ENCODE data around the gene TNP1.

TNP1 gene

DNA sequence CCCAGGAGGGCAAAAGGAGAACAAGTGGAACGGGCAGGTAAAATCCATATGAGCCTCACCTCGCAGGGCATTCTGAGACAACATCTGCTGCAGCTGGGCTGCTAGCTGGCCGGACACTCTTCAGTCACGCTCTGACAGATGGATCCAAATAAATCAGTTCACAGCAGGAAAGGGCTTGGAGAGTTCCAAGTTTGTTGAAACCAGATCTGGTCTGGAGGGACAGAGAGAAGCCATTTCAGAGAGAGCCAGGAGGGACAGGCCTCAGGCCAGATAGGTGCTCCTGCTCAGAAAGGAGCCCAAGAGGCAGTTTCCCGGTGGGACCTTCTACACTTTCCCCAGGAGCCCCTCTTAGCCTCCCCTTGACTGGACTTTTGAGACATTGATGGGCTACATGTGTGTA, 28.2 kb upstream of the TNP1 start:
- no peak overlapping the region for H3K27ac ChIP-seq (ENCODE audit: low read length)
- no peaks in the 10 kb centered on the region for H3K36me3 ChIP-seq (ENCODE audit: control insufficient read depth in 1 of 2, insufficient read depth in 2 of 2, low read length in 2 of 2)
- H3K9me3 ChIP-seq (ENCODE audit: control insufficient read depth in 1 of 2, low read length in 2 of 2): no peaks in the 10 kb centered on the region
- H3K4me1 ChIP-seq (ENCODE audit: control insufficient read depth in 1 of 2, insufficient read depth in 2 of 2, low read length in 2 of 2): no peaks in the 10 kb centered on the region
- H3K4me3 ChIP-seq (ENCODE audit: low read depth in 1 of 2, low read length in 2 of 2): no peak overlapping the region
- no peaks in the 10 kb centered on the region for H3K27me3 ChIP-seq (ENCODE audit: low read depth, low read length)

DNA sequence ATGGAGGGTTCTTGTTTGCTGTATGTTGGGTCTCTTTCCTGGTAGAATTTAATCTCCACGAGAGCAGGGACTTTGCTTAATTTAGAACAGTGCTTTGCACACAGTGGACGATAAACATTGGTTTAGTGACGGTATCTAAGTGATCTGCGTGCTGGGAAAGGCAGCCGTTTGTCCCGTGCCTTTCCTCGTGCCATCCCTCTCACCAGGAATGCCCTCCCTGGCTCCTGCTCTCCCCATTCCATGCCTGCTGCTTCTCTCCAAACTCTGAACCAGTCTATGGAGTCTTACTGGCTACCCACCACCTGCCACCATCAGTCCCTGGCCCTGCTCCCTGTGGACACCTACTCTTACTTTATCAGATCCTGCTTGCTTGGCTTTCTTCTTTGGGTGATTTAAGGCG, 27.3 kb upstream of the TNP1 start:
- H3K4me3 ChIP-seq (ENCODE audit: low read depth in 1 of 2, low read length in 2 of 2): no peak overlapping the region
- H3K27me3 ChIP-seq (ENCODE audit: low read depth, low read length): no peaks in the 10 kb centered on the region
- no peak overlapping the region for H3K27ac ChIP-seq (ENCODE audit: low read length)
- H3K9me3 ChIP-seq (ENCODE audit: control insufficient read depth in 1 of 2, low read length in 2 of 2): no peaks in the 10 kb centered on the region
- H3K4me1 ChIP-seq (ENCODE audit: control insufficient read depth in 1 of 2, insufficient read depth in 2 of 2, low read length in 2 of 2): no peaks in the 10 kb centered on the region
- no peaks in the 10 kb centered on the region for H3K36me3 ChIP-seq (ENCODE audit: control insufficient read depth in 1 of 2, insufficient read depth in 2 of 2, low read length in 2 of 2)

DNA sequence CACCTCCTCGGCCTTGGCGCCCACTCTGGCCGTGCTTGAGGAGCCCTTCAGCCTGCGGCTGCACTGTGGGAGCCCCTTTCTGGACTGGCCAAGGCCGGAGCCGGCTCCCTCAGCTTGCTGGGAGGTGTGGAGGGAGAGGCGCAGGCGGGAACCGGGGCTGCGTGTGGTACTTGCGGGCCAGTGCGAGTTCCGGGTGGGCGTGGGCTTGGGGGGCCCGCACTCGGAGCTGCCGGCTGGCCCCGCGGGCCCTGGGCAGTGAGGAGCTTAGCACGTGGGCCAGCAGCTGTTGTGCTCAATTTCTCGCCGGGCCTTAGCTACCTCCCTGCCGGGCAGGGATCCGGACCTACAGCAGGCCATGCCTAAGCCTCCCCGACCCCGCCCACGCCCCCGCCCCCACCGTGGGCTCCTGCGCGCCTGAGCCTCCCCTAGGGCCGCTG, 25.3 kb upstream of the TNP1 start:
- Histone ChIP-seq H3K27ac (ENCODE audit: low read length) (no peak overlapping the region), H3K4me1 (ENCODE audit: control insufficient read depth in 1 of 2, insufficient read depth in 2 of 2, low read length in 2 of 2) (no peaks in the 10 kb centered on the region), H3K4me3 (ENCODE audit: low read depth in 1 of 2, low read length in 2 of 2) (no peak overlapping the region), H3K36me3 (ENCODE audit: control insufficient read depth in 1 of 2, insufficient read depth in 2 of 2, low read length in 2 of 2) (no peaks in the 10 kb centered on the region), H3K9me3 (ENCODE audit: control insufficient read depth in 1 of 2, low read length in 2 of 2) (no peaks in the 10 kb centered on the region), H3K27me3 (ENCODE audit: low read depth, low read length) (no peaks in the 10 kb centered on the region)

DNA sequence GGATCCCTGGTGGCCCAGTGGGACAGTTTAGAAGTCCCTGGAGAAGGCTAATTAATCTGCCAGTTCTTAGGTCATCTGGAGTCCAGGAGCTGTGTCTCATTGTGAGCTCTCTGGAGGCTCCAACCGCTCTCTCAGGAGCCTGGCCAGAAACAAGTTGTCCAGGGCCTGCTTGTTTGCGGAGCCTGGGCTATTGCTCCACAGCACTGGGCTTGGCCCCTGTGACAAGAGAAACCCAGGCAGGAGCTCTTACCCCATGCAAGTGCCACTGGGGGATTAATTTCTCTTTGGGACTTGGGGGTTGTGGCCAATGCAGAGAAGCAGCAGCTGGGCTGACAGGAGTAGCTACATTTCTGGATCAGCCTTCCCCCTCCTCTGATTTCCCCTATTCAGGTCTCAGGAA, 24.5 kb upstream of the TNP1 start:
- Histone ChIP-seq H3K9me3 (ENCODE audit: control insufficient read depth in 1 of 2, low read length in 2 of 2) (no peaks in the 10 kb centered on the region), H3K27me3 (ENCODE audit: low read depth, low read length) (no peaks in the 10 kb centered on the region), H3K4me3 (ENCODE audit: low read depth in 1 of 2, low read length in 2 of 2) (no peak overlapping the region), H3K27ac (ENCODE audit: low read length) (no peak overlapping the region), H3K4me1 (ENCODE audit: control insufficient read depth in 1 of 2, insufficient read depth in 2 of 2, low read length in 2 of 2) (no peaks in the 10 kb centered on the region), H3K36me3 (ENCODE audit: control insufficient read depth in 1 of 2, insufficient read depth in 2 of 2, low read length in 2 of 2) (no peaks in the 10 kb centered on the region)

DNA sequence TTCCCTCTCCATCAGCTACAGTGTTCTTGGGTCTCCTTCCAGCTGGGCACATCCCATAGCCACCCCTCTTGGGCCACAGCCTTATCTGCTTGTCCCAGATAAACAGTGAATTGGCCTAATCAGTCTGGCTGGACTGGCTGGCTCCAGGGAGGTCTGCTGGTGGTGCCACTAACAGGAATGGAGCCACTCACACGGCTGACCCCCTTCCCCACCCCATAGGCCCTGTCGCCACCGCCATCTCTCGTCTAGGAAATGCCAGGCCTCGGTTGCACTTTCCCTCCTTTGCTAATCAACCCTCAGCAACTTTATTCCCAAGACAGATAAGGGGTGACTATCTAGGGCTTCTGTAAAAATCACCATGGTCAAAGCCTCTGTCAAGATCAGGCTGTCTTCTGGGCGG, 23.0 kb upstream of the TNP1 start:
- no peaks in the 10 kb centered on the region for H3K27me3 ChIP-seq (ENCODE audit: low read depth, low read length)
- H3K4me1 ChIP-seq (ENCODE audit: control insufficient read depth in 1 of 2, insufficient read depth in 2 of 2, low read length in 2 of 2): no peaks in the 10 kb centered on the region
- no peak overlapping the region for H3K27ac ChIP-seq (ENCODE audit: low read length)
- no peaks in the 10 kb centered on the region for H3K36me3 ChIP-seq (ENCODE audit: control insufficient read depth in 1 of 2, insufficient read depth in 2 of 2, low read length in 2 of 2)
- no peak overlapping the region for H3K4me3 ChIP-seq (ENCODE audit: low read depth in 1 of 2, low read length in 2 of 2)
- no peaks in the 10 kb centered on the region for H3K9me3 ChIP-seq (ENCODE audit: control insufficient read depth in 1 of 2, low read length in 2 of 2)

DNA sequence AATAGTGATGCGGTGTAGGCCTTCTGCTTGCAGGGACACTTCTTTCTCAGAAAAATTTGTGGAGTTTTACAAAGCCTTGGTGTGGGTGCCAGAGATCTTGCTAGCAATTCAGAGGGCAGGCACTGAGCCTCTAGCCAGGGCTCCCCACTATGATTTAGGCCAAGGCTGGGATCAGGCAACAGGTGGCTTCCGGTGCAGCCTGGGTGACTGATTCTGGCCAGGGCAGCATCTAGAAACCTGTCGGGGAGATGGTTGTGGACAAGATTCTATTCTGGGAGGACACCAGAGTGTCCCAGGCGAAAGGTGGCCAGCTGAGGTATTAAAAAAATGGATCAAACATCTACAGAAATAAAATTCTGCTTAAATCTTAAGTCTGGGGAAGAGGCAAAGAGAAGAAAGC, 21.5 kb upstream of the TNP1 start:
- Histone ChIP-seq H3K4me1 (ENCODE audit: control insufficient read depth in 1 of 2, insufficient read depth in 2 of 2, low read length in 2 of 2) (no peaks in the 10 kb centered on the region), H3K36me3 (ENCODE audit: control insufficient read depth in 1 of 2, insufficient read depth in 2 of 2, low read length in 2 of 2) (no peaks in the 10 kb centered on the region), H3K9me3 (ENCODE audit: control insufficient read depth in 1 of 2, low read length in 2 of 2) (no peaks in the 10 kb centered on the region), H3K27ac (ENCODE audit: low read length) (no peak overlapping the region), H3K4me3 (ENCODE audit: low read depth in 1 of 2, low read length in 2 of 2) (no peak overlapping the region), H3K27me3 (ENCODE audit: low read depth, low read length) (no peaks in the 10 kb centered on the region)

DNA sequence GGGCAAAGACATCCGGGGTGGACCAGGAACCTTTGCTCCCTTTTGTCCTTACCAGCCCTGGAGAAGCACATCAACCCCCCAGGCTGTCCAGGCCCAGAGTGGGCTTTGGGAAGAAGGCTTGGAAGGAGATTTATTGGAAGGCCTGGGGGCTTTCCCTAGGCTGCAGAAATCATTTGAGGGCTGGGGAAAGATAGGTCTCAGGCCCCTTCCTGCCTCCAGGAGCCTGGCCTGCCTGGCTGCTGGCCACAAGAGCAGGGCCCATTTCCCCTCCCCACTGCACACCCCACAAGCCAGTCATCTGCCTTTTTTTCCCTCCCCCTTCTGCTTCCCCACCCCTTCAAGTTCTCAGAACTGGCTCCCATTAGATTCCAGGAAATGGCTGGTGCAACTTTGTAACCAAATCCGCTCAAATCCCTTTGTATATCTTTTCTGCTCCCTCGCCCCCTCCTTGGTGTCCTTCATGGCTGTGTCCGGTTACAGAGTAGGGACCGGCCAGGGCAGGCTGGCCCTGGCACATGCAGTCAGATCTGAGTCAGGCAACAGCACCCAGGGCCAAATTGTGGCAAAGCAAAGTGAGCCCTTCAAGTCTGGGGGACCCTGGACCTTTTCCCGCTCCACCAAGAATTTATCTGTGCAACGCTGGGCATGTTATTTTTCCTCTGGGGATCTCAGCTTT, 20.8 kb upstream of the TNP1 start:
- Histone ChIP-seq H3K27me3 (ENCODE audit: low read depth, low read length) (no peaks in the 10 kb centered on the region), H3K4me1 (ENCODE audit: control insufficient read depth in 1 of 2, insufficient read depth in 2 of 2, low read length in 2 of 2) (no peaks in the 10 kb centered on the region), H3K36me3 (ENCODE audit: control insufficient read depth in 1 of 2, insufficient read depth in 2 of 2, low read length in 2 of 2) (no peaks in the 10 kb centered on the region), H3K9me3 (ENCODE audit: control insufficient read depth in 1 of 2, low read length in 2 of 2) (no peaks in the 10 kb centered on the region), H3K27ac (ENCODE audit: low read length) (no peak overlapping the region), H3K4me3 (ENCODE audit: low read depth in 1 of 2, low read length in 2 of 2) (no peak overlapping the region)

DNA sequence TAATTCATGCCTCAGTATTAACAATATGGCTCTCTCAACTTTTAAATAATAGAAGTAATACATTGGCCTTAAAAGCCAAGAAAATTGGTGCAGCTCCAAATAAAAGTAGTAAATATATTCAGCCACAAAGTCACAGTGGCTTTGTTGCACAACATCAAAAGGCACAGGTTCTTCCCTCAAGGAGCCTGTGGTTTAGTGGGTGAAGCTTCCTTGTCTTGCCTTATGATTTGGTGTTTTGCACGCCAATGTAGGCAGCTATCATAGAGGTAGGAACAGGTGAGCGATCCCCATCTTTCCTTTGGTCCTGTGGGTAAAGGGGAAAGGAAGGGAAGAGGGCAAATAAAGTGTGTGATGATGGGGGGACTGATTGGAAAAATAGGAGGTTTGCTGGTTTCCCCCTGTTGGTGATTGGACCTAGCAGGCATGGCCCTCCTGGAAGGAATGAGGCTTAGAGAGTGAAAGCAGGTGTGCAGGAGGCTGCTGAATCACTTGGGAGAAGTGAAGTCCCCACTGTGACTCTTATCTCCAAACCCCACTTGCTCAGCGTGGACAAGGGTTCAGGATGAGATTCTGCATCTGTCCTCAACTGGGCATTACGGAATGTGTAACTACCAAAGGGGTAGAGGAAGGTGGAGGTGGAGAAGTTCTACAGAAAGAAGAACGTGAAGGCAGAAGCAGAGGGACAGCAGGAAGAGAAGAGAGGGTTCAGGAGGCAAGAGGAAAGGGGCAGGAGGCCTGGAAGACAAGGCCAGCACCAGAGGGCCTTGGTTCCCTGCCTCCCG, 20.1 kb upstream of the TNP1 start:
- no peaks in the 10 kb centered on the region for H3K27me3 ChIP-seq (ENCODE audit: low read depth, low read length)
- no peaks in the 10 kb centered on the region for H3K36me3 ChIP-seq (ENCODE audit: control insufficient read depth in 1 of 2, insufficient read depth in 2 of 2, low read length in 2 of 2)
- no peaks in the 10 kb centered on the region for H3K4me1 ChIP-seq (ENCODE audit: control insufficient read depth in 1 of 2, insufficient read depth in 2 of 2, low read length in 2 of 2)
- no peak overlapping the region for H3K4me3 ChIP-seq (ENCODE audit: low read depth in 1 of 2, low read length in 2 of 2)
- no peak overlapping the region for H3K27ac ChIP-seq (ENCODE audit: low read length)
- H3K9me3 ChIP-seq (ENCODE audit: control insufficient read depth in 1 of 2, low read length in 2 of 2): no peaks in the 10 kb centered on the region

DNA sequence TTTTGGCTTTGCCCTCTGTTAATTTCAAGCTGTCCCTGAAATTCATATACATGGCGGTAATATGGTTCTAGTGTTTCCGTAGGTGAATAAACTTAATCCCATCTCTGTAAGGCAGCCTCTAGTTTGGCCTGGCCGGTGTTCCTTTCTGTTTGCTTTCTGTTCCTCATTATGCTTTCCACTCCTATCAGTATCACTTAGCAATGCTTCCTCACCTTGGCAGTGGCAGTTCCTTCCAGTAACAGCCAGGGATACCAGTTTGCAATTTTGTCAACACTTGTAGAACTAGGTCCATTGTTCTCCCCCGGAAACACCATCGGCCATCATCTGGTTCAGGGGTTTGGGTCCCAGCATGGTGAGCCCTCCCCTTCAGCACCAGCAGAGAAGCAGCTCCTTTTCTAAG, 18.2 kb upstream of the TNP1 start:
- H3K4me1 ChIP-seq (ENCODE audit: control insufficient read depth in 1 of 2, insufficient read depth in 2 of 2, low read length in 2 of 2): no peaks in the 10 kb centered on the region

DNA sequence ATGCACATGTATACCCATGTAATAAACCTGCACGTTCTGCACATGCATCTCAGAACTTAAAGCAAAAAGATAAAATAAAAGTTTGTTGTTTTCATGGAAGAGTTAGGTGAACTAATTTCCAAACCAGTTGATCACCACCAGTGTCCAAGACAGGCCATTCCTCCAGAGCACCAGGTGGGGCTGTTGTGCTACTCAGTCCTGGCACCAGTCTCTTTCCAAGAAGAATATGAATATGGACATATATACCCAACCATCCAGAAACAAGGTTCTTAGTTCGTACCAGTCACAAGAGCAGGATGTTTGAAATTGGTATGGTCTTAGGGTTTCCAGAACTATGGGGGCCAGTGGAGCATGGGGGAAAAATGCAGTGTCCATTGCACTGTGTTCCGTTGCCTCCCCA, 17.2 kb upstream of the TNP1 start:
- H3K4me3 ChIP-seq (ENCODE audit: low read depth in 1 of 2, low read length in 2 of 2): no peak overlapping the region
- H3K27me3 ChIP-seq (ENCODE audit: low read depth, low read length): no peaks in the 10 kb centered on the region
- no peaks in the 10 kb centered on the region for H3K9me3 ChIP-seq (ENCODE audit: control insufficient read depth in 1 of 2, low read length in 2 of 2)
- no peak overlapping the region for H3K27ac ChIP-seq (ENCODE audit: low read length)
- H3K36me3 ChIP-seq (ENCODE audit: control insufficient read depth in 1 of 2, insufficient read depth in 2 of 2, low read length in 2 of 2): no peaks in the 10 kb centered on the region
- H3K4me1 ChIP-seq (ENCODE audit: control insufficient read depth in 1 of 2, insufficient read depth in 2 of 2, low read length in 2 of 2): no peaks in the 10 kb centered on the region

More for the DNA sequence above, 18.2 kb upstream of the TNP1 start:
- no peak overlapping the region for H3K4me3 ChIP-seq (ENCODE audit: low read depth in 1 of 2, low read length in 2 of 2)
- H3K27me3 ChIP-seq (ENCODE audit: low read depth, low read length): no peaks in the 10 kb centered on the region
- H3K9me3 ChIP-seq (ENCODE audit: control insufficient read depth in 1 of 2, low read length in 2 of 2): no peaks in the 10 kb centered on the region
- H3K36me3 ChIP-seq (ENCODE audit: control insufficient read depth in 1 of 2, insufficient read depth in 2 of 2, low read length in 2 of 2): no peaks in the 10 kb centered on the region
- H3K27ac ChIP-seq (ENCODE audit: low read length): no peak overlapping the region

DNA sequence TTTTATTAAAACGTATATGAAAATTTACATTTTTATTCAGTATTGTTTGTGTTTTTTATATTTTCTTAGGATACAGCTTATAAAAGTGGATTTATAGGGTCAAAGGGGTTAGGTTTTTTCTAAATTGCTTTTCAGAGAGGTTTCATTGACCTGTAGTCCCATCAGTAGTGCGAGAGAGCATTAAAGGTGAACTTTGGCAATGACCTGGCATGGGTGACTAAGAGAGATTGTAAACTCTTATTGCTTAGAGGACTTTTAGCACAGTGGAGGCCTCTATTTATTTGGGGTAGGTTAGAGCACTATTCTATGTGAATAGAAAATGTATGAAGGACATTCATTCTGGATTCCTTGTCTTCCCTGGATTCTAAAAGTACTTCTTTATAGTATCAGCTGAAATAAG, 16.0 kb upstream of the TNP1 start:
- Histone ChIP-seq H3K4me1 (ENCODE audit: control insufficient read depth in 1 of 2, insufficient read depth in 2 of 2, low read length in 2 of 2) (no peaks in the 10 kb centered on the region), H3K27ac (ENCODE audit: low read length) (no peak overlapping the region), H3K4me3 (ENCODE audit: low read depth in 1 of 2, low read length in 2 of 2) (no peak overlapping the region), H3K27me3 (ENCODE audit: low read depth, low read length) (no peaks in the 10 kb centered on the region), H3K9me3 (ENCODE audit: control insufficient read depth in 1 of 2, low read length in 2 of 2) (no peaks in the 10 kb centered on the region), H3K36me3 (ENCODE audit: control insufficient read depth in 1 of 2, insufficient read depth in 2 of 2, low read length in 2 of 2) (no peaks in the 10 kb centered on the region)

DNA sequence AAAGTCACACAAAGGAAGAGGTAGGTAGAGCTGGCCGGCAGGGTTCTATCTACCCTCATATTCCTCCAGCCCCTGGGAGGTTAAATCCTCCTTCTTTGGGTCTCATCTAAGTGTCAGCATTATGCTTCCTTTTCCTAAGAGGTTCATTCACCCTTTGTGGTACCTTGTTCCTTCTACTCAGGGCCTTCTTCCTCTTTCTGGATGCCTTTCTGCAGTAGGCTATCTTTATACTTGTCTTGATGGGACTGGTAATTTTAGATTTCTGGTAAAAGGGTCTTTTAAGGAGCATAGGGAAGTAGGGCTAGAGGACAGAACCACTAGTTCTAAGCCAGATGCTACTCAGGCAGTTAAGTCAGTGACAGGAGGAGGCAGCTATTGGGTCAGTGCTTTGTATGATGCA, 13.7 kb upstream of the TNP1 start:
- no peaks in the 10 kb centered on the region for H3K4me1 ChIP-seq (ENCODE audit: control insufficient read depth in 1 of 2, insufficient read depth in 2 of 2, low read length in 2 of 2)
- no peaks in the 10 kb centered on the region for H3K9me3 ChIP-seq (ENCODE audit: control insufficient read depth in 1 of 2, low read length in 2 of 2)
- H3K4me3 ChIP-seq (ENCODE audit: low read depth in 1 of 2, low read length in 2 of 2): no peak overlapping the region

More for the DNA sequence above, 13.7 kb upstream of the TNP1 start:
- H3K27me3 ChIP-seq (ENCODE audit: low read depth, low read length): no peaks in the 10 kb centered on the region
- H3K27ac ChIP-seq (ENCODE audit: low read length): no peak overlapping the region
- H3K36me3 ChIP-seq (ENCODE audit: control insufficient read depth in 1 of 2, insufficient read depth in 2 of 2, low read length in 2 of 2): no peaks in the 10 kb centered on the region
